Measurements from ENCODE around the gene PHRF1.

Gene PHRF1

DNA sequence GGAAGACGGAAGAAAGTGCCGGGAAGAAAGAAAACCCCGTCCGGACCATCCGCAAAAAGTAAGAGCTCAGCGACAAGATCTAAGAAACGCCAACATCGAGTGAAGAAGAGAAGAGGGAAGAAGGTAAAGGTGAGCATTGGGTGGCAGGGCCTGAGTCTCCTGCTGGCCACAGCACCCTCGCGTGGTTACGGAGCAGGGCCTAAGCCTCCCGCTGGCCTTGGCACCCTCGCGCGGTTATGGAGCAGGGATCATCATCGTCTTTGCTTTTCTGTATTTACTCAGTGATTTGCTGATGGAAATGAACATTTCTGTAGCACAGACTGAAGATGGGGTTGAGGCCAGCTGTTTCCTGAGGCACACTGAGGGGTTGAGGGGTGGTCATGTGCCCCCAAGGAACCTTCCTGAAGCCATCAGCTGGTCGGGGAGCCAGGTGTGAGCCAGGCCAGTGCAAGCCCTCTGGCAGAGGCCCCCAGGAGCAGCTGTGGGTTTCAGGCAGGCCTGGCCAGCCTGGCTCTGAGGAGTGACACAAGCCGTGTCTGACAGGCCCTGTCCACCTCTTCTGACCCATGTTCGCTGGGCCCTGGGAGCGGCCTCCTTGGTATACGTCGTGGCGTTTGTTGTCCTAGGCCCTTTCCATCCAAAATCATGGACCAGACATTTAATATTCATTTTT lies 25.4 kb downstream of the PHRF1 start:
- Histone ChIP-seq H3K36me3 (ENCODE audit: control insufficient read depth in 4 of 4, insufficient read depth in 4 of 4, low read length in 3 of 4) (peaks cover 23 to 86% (median 72%) of the 10 kb centered on the region in 4 experiments), H3K27me3 (replicated peaks in 2 of 5; ENCODE audit: control insufficient read depth in 4 of 5, insufficient read depth in 5 of 5, low read length in 4 of 5) (no peaks in the 10 kb centered on the region), H3K27ac (ENCODE audit: insufficient read depth in 1 of 2, low read depth in 1 of 2, low read length in 2 of 2, poor library complexity in 1 of 2, severe bottlenecking in 2 of 2) (no peak overlapping the region), H3K9me3 (ENCODE audit: control extremely low read depth in 1 of 5, control insufficient read depth in 4 of 5, insufficient read depth in 2 of 5, low read depth in 1 of 5, low read length in 4 of 5) (no peaks in the 10 kb centered on the region), H3K4me1 (ENCODE audit: control extremely low read depth in 1 of 4, control insufficient read depth in 4 of 4, insufficient read depth in 4 of 4, low read length in 3 of 4) (peaks cover 0 to 4% (median 0%) of the 10 kb centered on the region in 4 experiments), H3K4me3 (ENCODE audit: control insufficient read depth in 1 of 7, extremely low read depth in 1 of 7, insufficient read depth in 4 of 7, low read depth in 2 of 7, low read length in 6 of 7) (no peak overlapping the region)
- 98% methylated on average over 9 of the region's 23 CpGs for WGBS (ENCODE audit: insufficient coverage)
- ChIA-PET POLR2A (interaction anchor here (0.6 to 0.9 kb wide), 2 partner anchors 9 to 21 kb away, joined by 7 to 9 read pairs; no protein-coding TSS in a partner anchor), CTCF (interaction anchor here (1.5 kb wide), 1 partner anchor 13 kb away, joined by 3 read pairs; no protein-coding TSS in a partner anchor)
- no peak for DNase-seq

DNA sequence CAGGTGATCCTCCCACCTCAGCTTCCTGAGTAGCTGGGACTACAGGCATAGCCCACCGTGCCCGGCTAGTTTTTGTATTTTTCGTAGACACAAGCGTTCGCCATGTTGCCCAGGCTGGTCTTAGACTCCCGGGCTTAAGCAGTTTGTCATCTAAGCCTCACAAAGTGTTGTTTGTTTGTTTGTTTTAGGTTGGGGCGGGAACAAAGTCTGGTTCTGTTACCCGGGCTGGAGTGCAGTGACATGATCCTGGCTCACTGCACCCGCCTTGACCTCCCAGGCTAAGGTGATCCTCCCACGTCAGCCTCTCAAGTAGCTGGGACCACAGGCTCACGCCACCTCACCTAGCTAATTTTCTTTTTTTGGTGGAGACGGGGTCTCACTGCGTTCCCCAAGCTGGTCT lies 26.9 kb downstream of the PHRF1 start:
- Histone ChIP-seq H3K27me3 (replicated peaks in 2 of 5; ENCODE audit: control insufficient read depth in 4 of 5, insufficient read depth in 5 of 5, low read length in 4 of 5) (no peaks in the 10 kb centered on the region), H3K4me1 (ENCODE audit: control extremely low read depth in 1 of 4, control insufficient read depth in 4 of 4, insufficient read depth in 4 of 4, low read length in 3 of 4) (no peaks in the 10 kb centered on the region), H3K9me3 (ENCODE audit: control extremely low read depth in 1 of 5, control insufficient read depth in 4 of 5, insufficient read depth in 2 of 5, low read depth in 1 of 5, low read length in 4 of 5) (no peaks in the 10 kb centered on the region), H3K27ac (ENCODE audit: insufficient read depth in 1 of 2, low read depth in 1 of 2, low read length in 2 of 2, poor library complexity in 1 of 2, severe bottlenecking in 2 of 2) (no peak overlapping the region), H3K36me3 (ENCODE audit: control insufficient read depth in 4 of 4, insufficient read depth in 4 of 4, low read length in 3 of 4) (peaks cover 23 to 86% (median 73%) of the 10 kb centered on the region in 4 experiments), H3K4me3 (ENCODE audit: control insufficient read depth in 1 of 7, extremely low read depth in 1 of 7, insufficient read depth in 4 of 7, low read depth in 2 of 7, low read length in 6 of 7) (no peak overlapping the region)
- CTCF ChIA-PET: interaction anchor here (1.4 kb wide), 1 partner anchor 8 kb away, joined by 4 read pairs; no protein-coding TSS in a partner anchor
- POLR2A ChIA-PET: no interaction called here
- 99% methylated on average over 9 of the region's 13 CpGs for WGBS (ENCODE audit: insufficient coverage)
- DNase-seq: no peak

GRCh38 chr11:605286-606129 lies 29.2 kb downstream of the PHRF1 start:
- 98% methylated on average over 24 of the region's 33 CpGs for WGBS (ENCODE audit: insufficient coverage)
- DNase-seq: no peak
- H3K4me3 ChIP-seq (ENCODE audit: control insufficient read depth in 1 of 7, extremely low read depth in 1 of 7, insufficient read depth in 4 of 7, low read depth in 2 of 7, low read length in 6 of 7): no peak overlapping the region
- H3K27me3 ChIP-seq (replicated peaks in 2 of 5; ENCODE audit: control insufficient read depth in 4 of 5, insufficient read depth in 5 of 5, low read length in 4 of 5): no peaks in the 10 kb centered on the region
- POLR2A ChIA-PET: interaction anchor here (0.6 kb wide), 1 partner anchor 60 kb away, joined by 3 read pairs; no protein-coding TSS in a partner anchor
- CTCF ChIA-PET: interaction anchor here (1.1 kb wide), 1 partner anchor 18 kb away, joined by 4 read pairs; no protein-coding TSS in a partner anchor
- H3K27ac ChIP-seq (ENCODE audit: insufficient read depth in 1 of 2, low read depth in 1 of 2, low read length in 2 of 2, poor library complexity in 1 of 2, severe bottlenecking in 2 of 2): no peak overlapping the region
- no peaks in the 10 kb centered on the region for H3K4me1 ChIP-seq (ENCODE audit: control extremely low read depth in 1 of 4, control insufficient read depth in 4 of 4, insufficient read depth in 4 of 4, low read length in 3 of 4)
- no peaks in the 10 kb centered on the region for H3K9me3 ChIP-seq (ENCODE audit: control extremely low read depth in 1 of 5, control insufficient read depth in 4 of 5, insufficient read depth in 2 of 5, low read depth in 1 of 5, low read length in 4 of 5)
- peaks cover 22 to 92% (median 75%) of the 10 kb centered on the region in 4 experiments for H3K36me3 ChIP-seq (ENCODE audit: control insufficient read depth in 4 of 4, insufficient read depth in 4 of 4, low read length in 3 of 4)

DNA sequence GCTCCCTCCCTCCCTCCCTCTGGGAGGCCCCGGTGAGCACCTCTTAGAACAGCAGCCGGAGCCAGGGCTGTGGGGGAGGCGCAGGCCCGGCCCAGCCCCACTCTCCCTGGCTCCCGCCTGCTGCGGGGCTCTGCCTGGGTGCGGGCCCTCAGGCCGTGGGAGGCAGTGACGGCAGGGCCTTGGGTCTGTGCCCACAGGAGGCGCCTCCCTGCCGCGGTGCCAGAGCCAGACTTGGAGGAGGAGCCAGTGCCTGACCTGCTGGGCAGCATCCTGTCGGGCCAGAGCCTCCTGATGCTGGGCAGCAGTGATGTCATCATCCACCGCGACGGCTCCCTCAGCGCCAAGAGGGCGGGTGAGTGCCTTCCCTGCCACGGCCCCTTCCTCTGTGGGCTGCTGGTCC lies 30.0 kb downstream of the PHRF1 start:
- Histone ChIP-seq H3K36me3 (ENCODE audit: control insufficient read depth in 4 of 4, insufficient read depth in 4 of 4, low read length in 3 of 4) (peaks cover 23 to 95% (median 80%) of the 10 kb centered on the region in 4 experiments), H3K4me1 (ENCODE audit: control extremely low read depth in 1 of 4, control insufficient read depth in 4 of 4, insufficient read depth in 4 of 4, low read length in 3 of 4) (no peaks in the 10 kb centered on the region), H3K27me3 (replicated peaks in 2 of 5; ENCODE audit: control insufficient read depth in 4 of 5, insufficient read depth in 5 of 5, low read length in 4 of 5) (no peaks in the 10 kb centered on the region), H3K27ac (ENCODE audit: insufficient read depth in 1 of 2, low read depth in 1 of 2, low read length in 2 of 2, poor library complexity in 1 of 2, severe bottlenecking in 2 of 2) (no peak overlapping the region), H3K9me3 (ENCODE audit: control extremely low read depth in 1 of 5, control insufficient read depth in 4 of 5, insufficient read depth in 2 of 5, low read depth in 1 of 5, low read length in 4 of 5) (no peaks in the 10 kb centered on the region), H3K4me3 (ENCODE audit: control insufficient read depth in 1 of 7, extremely low read depth in 1 of 7, insufficient read depth in 4 of 7, low read depth in 2 of 7, low read length in 6 of 7) (no peak overlapping the region)
- POLR2A ChIA-PET: no interaction called here
- CTCF ChIA-PET: interaction anchor here (1.1 kb wide), 1 partner anchor 10 kb away, joined by 3 read pairs; no protein-coding TSS in a partner anchor
- 94% methylated on average over 18 of the region's 19 CpGs for WGBS (ENCODE audit: insufficient coverage)
- DNase-seq: no peak

- H3K27ac ChIP-seq (ENCODE audit: insufficient read depth in 1 of 2, low read depth in 1 of 2, low read length in 2 of 2, poor library complexity in 1 of 2, severe bottlenecking in 2 of 2): no peak overlapping the region
- DNase-seq: no peak
Measured at GRCh38 chr11:607020-607780, 30.9 kb downstream of the PHRF1 start.

DNA sequence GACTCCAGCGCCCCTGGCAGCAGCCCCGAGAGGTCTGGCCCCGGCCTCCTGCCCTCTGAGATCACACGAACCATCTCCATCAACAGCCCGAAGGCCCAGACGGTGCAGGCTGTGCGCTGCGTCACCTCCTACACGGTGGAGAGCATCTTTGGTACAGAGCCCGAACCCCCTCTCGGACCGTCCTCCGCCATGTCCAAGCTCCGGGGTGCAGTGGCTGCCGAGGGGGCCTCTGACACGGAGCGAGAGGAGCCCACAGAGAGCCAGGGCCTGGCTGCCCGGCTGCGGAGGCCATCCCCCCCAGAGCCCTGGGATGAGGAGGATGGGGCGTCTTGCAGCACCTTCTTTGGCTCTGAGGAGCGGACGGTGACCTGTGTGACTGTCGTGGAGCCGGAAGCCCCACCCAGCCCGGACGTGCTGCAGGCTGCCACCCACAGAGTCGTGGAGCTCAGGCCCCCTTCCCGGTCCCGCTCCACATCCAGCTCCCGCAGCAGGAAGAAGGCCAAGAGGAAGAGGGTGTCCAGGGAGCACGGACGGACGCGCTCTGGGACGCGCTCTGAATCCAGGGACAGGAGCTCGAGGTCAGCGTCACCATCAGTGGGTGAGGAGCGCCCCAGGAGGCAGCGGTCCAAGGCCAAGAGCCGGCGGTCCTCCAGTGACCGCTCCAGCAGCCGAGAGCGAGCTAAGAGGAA lies 31.8 kb downstream of the PHRF1 start:
- POLR2A ChIA-PET: no interaction called here
- CTCF ChIA-PET: interaction anchor here (1.0 kb wide), 1 partner anchor 16 kb away, joined by 3 read pairs; no protein-coding TSS in a partner anchor
- 96% methylated on average over 44 of the region's 45 CpGs for WGBS (ENCODE audit: insufficient coverage)

More at GRCh38 chr11:607020-607780, 30.9 kb downstream of the PHRF1 start:
- ChIA-PET POLR2A (no interaction called here), CTCF (interaction anchor here (1.1 kb wide), 1 partner anchor 11 kb away, joined by 3 read pairs; no protein-coding TSS in a partner anchor)
- Histone ChIP-seq H3K9me3 (ENCODE audit: control extremely low read depth in 1 of 5, control insufficient read depth in 4 of 5, insufficient read depth in 2 of 5, low read depth in 1 of 5, low read length in 4 of 5) (no peaks in the 10 kb centered on the region), H3K36me3 (ENCODE audit: control insufficient read depth in 4 of 4, insufficient read depth in 4 of 4, low read length in 3 of 4) (peaks cover 18 to 94% (median 80%) of the 10 kb centered on the region in 4 experiments), H3K4me1 (ENCODE audit: control extremely low read depth in 1 of 4, control insufficient read depth in 4 of 4, insufficient read depth in 4 of 4, low read length in 3 of 4) (no peaks in the 10 kb centered on the region), H3K27me3 (replicated peaks in 2 of 5; ENCODE audit: control insufficient read depth in 4 of 5, insufficient read depth in 5 of 5, low read length in 4 of 5) (no peaks in the 10 kb centered on the region), H3K4me3 (ENCODE audit: control insufficient read depth in 1 of 7, extremely low read depth in 1 of 7, insufficient read depth in 4 of 7, low read depth in 2 of 7, low read length in 6 of 7) (no peak overlapping the region)
- WGBS (ENCODE audit: insufficient coverage): 95% methylated on average over 26 of the region's 35 CpGs

More for the DNA sequence above, 31.8 kb downstream of the PHRF1 start:
- DNase-seq: no peak
- Histone ChIP-seq H3K36me3 (ENCODE audit: control insufficient read depth in 4 of 4, insufficient read depth in 4 of 4, low read length in 3 of 4) (peaks cover 14 to 95% (median 82%) of the 10 kb centered on the region in 4 experiments), H3K9me3 (ENCODE audit: control extremely low read depth in 1 of 5, control insufficient read depth in 4 of 5, insufficient read depth in 2 of 5, low read depth in 1 of 5, low read length in 4 of 5) (no peaks in the 10 kb centered on the region), H3K4me1 (ENCODE audit: control extremely low read depth in 1 of 4, control insufficient read depth in 4 of 4, insufficient read depth in 4 of 4, low read length in 3 of 4) (no peaks in the 10 kb centered on the region), H3K27ac (ENCODE audit: insufficient read depth in 1 of 2, low read depth in 1 of 2, low read length in 2 of 2, poor library complexity in 1 of 2, severe bottlenecking in 2 of 2) (no peak overlapping the region), H3K4me3 (ENCODE audit: control insufficient read depth in 1 of 7, extremely low read depth in 1 of 7, insufficient read depth in 4 of 7, low read depth in 2 of 7, low read length in 6 of 7) (no peak overlapping the region), H3K27me3 (replicated peaks in 2 of 5; ENCODE audit: control insufficient read depth in 4 of 5, insufficient read depth in 5 of 5, low read length in 4 of 5) (no peaks in the 10 kb centered on the region)

Data from common myeloid progenitor, CD34-positive (primary cell).